Measurements from ENCODE around the gene LIX1L. TPM values are rescaled to one million over a fixed set of nuclear protein-coding genes. Genes with fewer than 3 reads are reported as not detected.

The LIX1L gene
- total RNA-seq, 5 donors from 2014 or later (not counting 1 experiment from before 2014, with no cell fraction given): 43.4 to 74.4 (median 64.2) TPM

- Mint-ChIP-seq H3K36me3 (peaks cover 48% of the 10 kb centered on the region), H3K4me1 (peaks cover 59 to 70% (median 68%) of the 10 kb centered on the region in 3 donors), H3K9me3 (no peaks in the 10 kb centered on the region), H3K27ac (peak overlapping the region; percentile 98 to 99), H3K27me3 (no peaks in the 10 kb centered on the region), H3K4me3 (peak overlapping the region; percentile 96 to 98 (median 98))
- no peaks in the 10 kb centered on the region for H3K27me3 ChIP-seq (replicated peaks in 1 of 2; ENCODE audit: control insufficient read depth in 2 of 2, extremely low read depth in 1 of 2, insufficient read depth in 2 of 2, low read length in 1 of 2)
- peaks cover 28 to 34% of the 10 kb centered on the region in 2 experiments for H3K4me1 ChIP-seq (ENCODE audit: control insufficient read depth in 1 of 2, extremely low read depth in 1 of 2, insufficient read depth in 2 of 2, low read length in 2 of 2)
- WGBS (ENCODE audit: insufficient coverage): no CpG with 5 or more reads among the region's 5 CpGs
- ChIA-PET CTCF (interaction anchor here in 1 of 2 donors (1.1 to 9.6 kb wide), 3 partner anchors 13 to 15 kb away, joined by 6 to 93 read pairs (median 7); no protein-coding TSS in a partner anchor), POLR2A (interaction anchor here in 1 of 2 donors (0.9 kb wide), 1 partner anchor 13 kb away, joined by 4 read pairs; no protein-coding TSS in a partner anchor)
- ATAC-seq (replicated peaks in 1 of 4) (no peak), DNase-seq (no peak)
- H3K36me3 ChIP-seq (ENCODE audit: control insufficient read depth in 2 of 2, extremely low read depth in 1 of 2, insufficient read depth in 1 of 2, low read length in 1 of 2): peaks cover 8 to 36% of the 10 kb centered on the region in 2 donors
- no peaks in the 10 kb centered on the region for H3K9me3 ChIP-seq
- peak overlapping the region; percentile 82 for H3K27ac ChIP-seq (ENCODE audit: low read length)
- H3K4me3 ChIP-seq (ENCODE audit: control insufficient read depth in 1 of 2, extremely low read depth in 1 of 2, low read length in 1 of 2): peak overlapping the region; percentile 83 to 100
Measured at GRCh38 chr1:145992958-145993617, 35.3 kb upstream of the LIX1L start.

GRCh38 chr1:145992502-145992936 is 34.7 kb upstream of the LIX1L start:
- H3K36me3 Mint-ChIP-seq: peaks cover 48% of the 10 kb centered on the region
- ATAC-seq (replicated peaks in 1 of 4) (no peak), DNase-seq (peak in 2 of 35 experiments; percentile 50 to 55)
- peak overlapping the region; percentile 96 to 98 (median 98) for H3K4me3 Mint-ChIP-seq
- Histone ChIP-seq H3K27ac (ENCODE audit: low read length) (peak overlapping the region; percentile 82), H3K9me3 (no peaks in the 10 kb centered on the region), H3K36me3 (ENCODE audit: control insufficient read depth in 2 of 2, extremely low read depth in 1 of 2, insufficient read depth in 1 of 2, low read length in 1 of 2) (peaks cover 8 to 36% of the 10 kb centered on the region in 2 donors), H3K4me3 (ENCODE audit: control insufficient read depth in 1 of 2, extremely low read depth in 1 of 2, low read length in 1 of 2) (peak overlapping the region; percentile 83 to 100), H3K27me3 (replicated peaks in 1 of 2; ENCODE audit: control insufficient read depth in 2 of 2, extremely low read depth in 1 of 2, insufficient read depth in 2 of 2, low read length in 1 of 2) (no peaks in the 10 kb centered on the region), H3K4me1 (ENCODE audit: control insufficient read depth in 1 of 2, extremely low read depth in 1 of 2, insufficient read depth in 2 of 2, low read length in 2 of 2) (peaks cover 27 to 39% of the 10 kb centered on the region in 2 experiments)
- peak overlapping the region; percentile 98 to 99 for H3K27ac Mint-ChIP-seq
- H3K27me3 Mint-ChIP-seq: no peaks in the 10 kb centered on the region
- no CpG with 5 or more reads among the region's 1 CpG for WGBS (ENCODE audit: insufficient coverage)
- no peaks in the 10 kb centered on the region for H3K9me3 Mint-ChIP-seq
- peaks cover 59 to 70% (median 68%) of the 10 kb centered on the region in 3 donors for H3K4me1 Mint-ChIP-seq
- ChIA-PET CTCF (interaction anchor here in 1 of 2 donors (1.1 to 9.6 kb wide), 2 partner anchors 14 kb away, joined by 7 to 93 read pairs; no protein-coding TSS in a partner anchor), POLR2A (interaction anchor here in 1 of 2 donors (0.9 to 1.0 kb wide), 2 partner anchors 12 to 28 kb away, joined by 3 to 4 read pairs; partner anchors contain the start of genes ANKRD34A and POLR3GL)

GRCh38 chr1:145991735-145992412 is 34.1 kb upstream of the LIX1L start:
- no peak for ATAC-seq (replicated peaks in 1 of 4)
- Histone ChIP-seq H3K27me3 (replicated peaks in 1 of 2; ENCODE audit: control insufficient read depth in 2 of 2, extremely low read depth in 1 of 2, insufficient read depth in 2 of 2, low read length in 1 of 2) (no peaks in the 10 kb centered on the region), H3K9me3 (no peaks in the 10 kb centered on the region), H3K4me1 (ENCODE audit: control insufficient read depth in 1 of 2, extremely low read depth in 1 of 2, insufficient read depth in 2 of 2, low read length in 2 of 2) (peaks cover 27 to 39% of the 10 kb centered on the region in 2 experiments), H3K36me3 (ENCODE audit: control insufficient read depth in 2 of 2, extremely low read depth in 1 of 2, insufficient read depth in 1 of 2, low read length in 1 of 2) (peaks cover 8 to 36% of the 10 kb centered on the region in 2 donors), H3K4me3 (ENCODE audit: control insufficient read depth in 1 of 2, extremely low read depth in 1 of 2, low read length in 1 of 2) (peak overlapping the region; percentile 83 to 100), H3K27ac (ENCODE audit: low read length) (peak overlapping the region; percentile 82)
- WGBS (ENCODE audit: insufficient coverage): no CpG with 5 or more reads among the region's 10 CpGs
- CTCF ChIA-PET: interaction anchor here (0.6 to 9.6 kb wide), 4 partner anchors 10 to 104 kb away, joined by 3 to 93 read pairs (median 5); no protein-coding TSS in a partner anchor
- Mint-ChIP-seq H3K36me3 (peaks cover 48% of the 10 kb centered on the region), H3K4me1 (peaks cover 57 to 67% (median 66%) of the 10 kb centered on the region in 3 donors), H3K27me3 (no peaks in the 10 kb centered on the region), H3K27ac (peak overlapping the region; percentile 98 to 99), H3K4me3 (peak overlapping the region; percentile 59 to 98 (median 98)), H3K9me3 (no peaks in the 10 kb centered on the region)
- peak in 2 of 35 experiments; percentile 50 to 59 for DNase-seq
- POLR2A ChIA-PET: interaction anchor here (0.6 to 1.0 kb wide), 5 partner anchors 12 to 35 kb away, joined by 3 to 4 read pairs (median 3); partner anchors contain the start of genes ANKRD34A (in 1 of the 2) and POLR3GL (in 1 of the 2)

- ChIA-PET CTCF (interaction anchor here (0.7 to 9.6 kb wide), 4 partner anchors 8 to 16 kb away, joined by 3 to 93 read pairs (median 4); no protein-coding TSS in a partner anchor), POLR2A (interaction anchor here in 1 of 2 donors (0.7 kb wide), 2 partner anchors 11 to 63 kb away, joined by 3 read pairs; no protein-coding TSS in a partner anchor)
- H3K27me3 Mint-ChIP-seq: no peaks in the 10 kb centered on the region
- DNase-seq (no peak), ATAC-seq (replicated peaks in 1 of 4) (no peak)
- 92% methylated on average over 2 of the region's 7 CpGs for WGBS (ENCODE audit: insufficient coverage)
- no peaks in the 10 kb centered on the region for H3K9me3 Mint-ChIP-seq
- H3K27ac ChIP-seq (ENCODE audit: low read length): no peak overlapping the region
- H3K4me3 ChIP-seq (ENCODE audit: control insufficient read depth in 1 of 2, extremely low read depth in 1 of 2, low read length in 1 of 2): no peak overlapping the region
- H3K4me1 Mint-ChIP-seq: peaks cover 68 to 77% (median 72%) of the 10 kb centered on the region in 3 donors
- no peaks in the 10 kb centered on the region for H3K27me3 ChIP-seq (replicated peaks in 1 of 2; ENCODE audit: control insufficient read depth in 2 of 2, extremely low read depth in 1 of 2, insufficient read depth in 2 of 2, low read length in 1 of 2)
- H3K36me3 Mint-ChIP-seq: peaks cover 36% of the 10 kb centered on the region
- H3K27ac Mint-ChIP-seq: peak overlapping the region; percentile 98 to 99
- peak overlapping the region in 1 of 3 donors; percentile 98 for H3K4me3 Mint-ChIP-seq
- peaks cover 8 to 35% of the 10 kb centered on the region in 2 donors for H3K36me3 ChIP-seq (ENCODE audit: control insufficient read depth in 2 of 2, extremely low read depth in 1 of 2, insufficient read depth in 1 of 2, low read length in 1 of 2)
- H3K9me3 ChIP-seq: no peaks in the 10 kb centered on the region
- peaks cover 28 to 51% of the 10 kb centered on the region in 2 experiments for H3K4me1 ChIP-seq (ENCODE audit: control insufficient read depth in 1 of 2, extremely low read depth in 1 of 2, insufficient read depth in 2 of 2, low read length in 2 of 2)
Measured at GRCh38 chr1:145990249-145990855, 32.5 kb upstream of the LIX1L start.

- H3K4me1 Mint-ChIP-seq: peaks cover 73 to 85% (median 80%) of the 10 kb centered on the region in 3 donors
- Histone ChIP-seq H3K27me3 (replicated peaks in 1 of 2; ENCODE audit: control insufficient read depth in 2 of 2, extremely low read depth in 1 of 2, insufficient read depth in 2 of 2, low read length in 1 of 2) (no peaks in the 10 kb centered on the region), H3K9me3 (no peaks in the 10 kb centered on the region), H3K36me3 (ENCODE audit: control insufficient read depth in 2 of 2, extremely low read depth in 1 of 2, insufficient read depth in 1 of 2, low read length in 1 of 2) (peaks cover 0 to 19% of the 10 kb centered on the region in 2 donors), H3K4me3 (ENCODE audit: control insufficient read depth in 1 of 2, extremely low read depth in 1 of 2, low read length in 1 of 2) (no peak overlapping the region), H3K4me1 (ENCODE audit: control insufficient read depth in 1 of 2, extremely low read depth in 1 of 2, insufficient read depth in 2 of 2, low read length in 2 of 2) (peaks cover 34 to 62% of the 10 kb centered on the region in 2 experiments), H3K27ac (ENCODE audit: low read length) (no peak overlapping the region)
- H3K27ac Mint-ChIP-seq: peak overlapping the region; percentile 77 to 87
- ATAC-seq (replicated peaks in 1 of 4) (peak; percentile 66 to 78 (median 68)), DNase-seq (peak in 1 of 35 experiments; percentile 54)
- H3K27me3 Mint-ChIP-seq: no peaks in the 10 kb centered on the region
- peak overlapping the region in 1 of 3 donors; percentile 65 for H3K4me3 Mint-ChIP-seq
- POLR2A ChIA-PET: interaction anchor here in 1 of 2 donors (0.6 to 1.2 kb wide), 5 partner anchors 9 to 82 kb away, joined by 3 to 10 read pairs (median 4); partner anchors contain the start of genes ANKRD34A, LIX1L and POLR3GL
- no CpG with 5 or more reads among the region's 5 CpGs for WGBS (ENCODE audit: insufficient coverage)
- CTCF ChIA-PET: interaction anchor here (0.5 to 2.0 kb wide), 10 partner anchors 9 to 144 kb away, joined by 3 to 22 read pairs (median 3); partner anchors contain the start of gene NUDT17 (in 1 of the 2)
- H3K9me3 Mint-ChIP-seq: no peaks in the 10 kb centered on the region
- H3K36me3 Mint-ChIP-seq: peaks cover 21% of the 10 kb centered on the region
Measured at GRCh38 chr1:145988773-145989172, 31.0 kb upstream of the LIX1L start.
